Stimulated activated naive CD8-positive, alpha-beta T cell treated with anti-CD3 and anti-CD28 coated beads, Interleukin-15, Interleukin-2, amounts not matched to agents 100 ng/mL and 50 ng/mL, for 24 hours (primary cell): ENCODE data around the gene LAMTOR4.

Experiments used
- H3K27ac Mint-ChIP-seq: one replicate; pipeline ENCODE4 v1.8.0; 2021; ENCODE audit warnings: mild to moderate bottlenecking, mixed read lengths
- H3K27me3 Mint-ChIP-seq: one replicate; pipeline ENCODE4 v1.8.0; 2021; ENCODE audit warnings: mixed read lengths
- H3K36me3 Mint-ChIP-seq: one replicate; pipeline ENCODE4 v1.8.0; 2021; ENCODE audit warnings: low read depth, mixed read lengths
- H3K4me1 Mint-ChIP-seq: one replicate; pipeline ENCODE4 v1.8.0; 2021; ENCODE audit warnings: low read depth, mixed read lengths
- H3K4me3 Mint-ChIP-seq: one replicate; pipeline ENCODE4 v1.8.0; 2021; ENCODE audit warnings: mild to moderate bottlenecking, mixed read lengths
- H3K9me3 Mint-ChIP-seq: one replicate; pipeline ENCODE4 v1.8.0; 2021; ENCODE audit warnings: mixed read lengths

The LAMTOR4 gene

GRCh38 chr7:100155553-100156317 is 7.0 kb downstream of the LAMTOR4 start:
- Mint-ChIP-seq H3K27me3 (no peaks in the 10 kb centered on the region), H3K4me1 (peaks cover 56% of the 10 kb centered on the region), H3K27ac (peak overlapping the region; percentile 26), H3K4me3 (peak overlapping the region; percentile 84), H3K9me3 (no peaks in the 10 kb centered on the region), H3K36me3 (peaks cover 38% of the 10 kb centered on the region)

GRCh38 chr7:100156331-100157068 is 7.8 kb downstream of the LAMTOR4 start:
- Mint-ChIP-seq H3K4me3 (peak overlapping the region; percentile 84), H3K27ac (peak overlapping the region; percentile 73), H3K27me3 (no peaks in the 10 kb centered on the region), H3K9me3 (no peaks in the 10 kb centered on the region), H3K4me1 (peaks cover 53% of the 10 kb centered on the region), H3K36me3 (peaks cover 38% of the 10 kb centered on the region)

GRCh38 chr7:100157069-100157333 is 8.3 kb downstream of the LAMTOR4 start:
- Mint-ChIP-seq H3K4me1 (peaks cover 48% of the 10 kb centered on the region), H3K27ac (peak overlapping the region; percentile 73), H3K4me3 (peak overlapping the region; percentile 84), H3K36me3 (peaks cover 33% of the 10 kb centered on the region), H3K9me3 (no peaks in the 10 kb centered on the region), H3K27me3 (no peaks in the 10 kb centered on the region)

- Mint-ChIP-seq H3K27me3 (no peaks in the 10 kb centered on the region), H3K36me3 (peaks cover 27% of the 10 kb centered on the region), H3K4me3 (peak overlapping the region; percentile 84), H3K27ac (peak overlapping the region; percentile 69), H3K4me1 (peaks cover 44% of the 10 kb centered on the region), H3K9me3 (no peaks in the 10 kb centered on the region)
These were observed 8.9 kb downstream of the LAMTOR4 start for GRCh38 chr7:100157334-100158228.

GRCh38 chr7:100158229-100159098 is 9.7 kb downstream of the LAMTOR4 start, which contains the start of gene TRAPPC14:
Gene TRAPPC14 (minus strand): TSS chr7:100158723. CDS start chr7:100158499, 224 bp downstream.
- Mint-ChIP-seq H3K4me1 (peaks cover 50% of the 10 kb centered on the region), H3K36me3 (peaks cover 21% of the 10 kb centered on the region), H3K4me3 (peak within 1 kb of the TSS; percentile 84), H3K27me3 (no peaks in the 10 kb centered on the region), H3K9me3 (no peaks in the 10 kb centered on the region), H3K27ac (peak within 1 kb of the TSS; percentile 87)

- peak overlapping the region; percentile 83 for H3K4me3 Mint-ChIP-seq
- H3K27me3 Mint-ChIP-seq, result no peaks in the 10 kb centered on the region
- H3K4me1 Mint-ChIP-seq, result peaks cover 51% of the 10 kb centered on the region
- H3K36me3 Mint-ChIP-seq, result peaks cover 21% of the 10 kb centered on the region
- no peaks in the 10 kb centered on the region for H3K9me3 Mint-ChIP-seq
- peak overlapping the region; percentile 87 for H3K27ac Mint-ChIP-seq
These were observed 10.4 kb downstream of the LAMTOR4 start for GRCh38 chr7:100159099-100159623.

GRCh38 chr7:100160067-100160466 is 11.3 kb downstream of the LAMTOR4 start:
- peaks cover 21% of the 10 kb centered on the region for H3K36me3 Mint-ChIP-seq
- H3K4me1 Mint-ChIP-seq, result peaks cover 51% of the 10 kb centered on the region
- H3K27ac Mint-ChIP-seq, result no peak overlapping the region
- H3K27me3 Mint-ChIP-seq, result no peaks in the 10 kb centered on the region
- no peaks in the 10 kb centered on the region for H3K9me3 Mint-ChIP-seq
- no peak overlapping the region for H3K4me3 Mint-ChIP-seq

GRCh38 chr7:100163006-100163531 is 14.4 kb downstream of the LAMTOR4 start:
- H3K4me1 Mint-ChIP-seq, result peaks cover 49% of the 10 kb centered on the region
- peak overlapping the region; percentile 65 for H3K27ac Mint-ChIP-seq
- H3K4me3 Mint-ChIP-seq, result no peak overlapping the region
- no peaks in the 10 kb centered on the region for H3K36me3 Mint-ChIP-seq
- peaks cover 7% of the 10 kb centered on the region for H3K27me3 Mint-ChIP-seq
- no peaks in the 10 kb centered on the region for H3K9me3 Mint-ChIP-seq

GRCh38 chr7:100163871-100164270 is 15.2 kb downstream of the LAMTOR4 start:
- H3K4me3 Mint-ChIP-seq, result no peak overlapping the region
- peaks cover 14% of the 10 kb centered on the region for H3K27me3 Mint-ChIP-seq
- H3K4me1 Mint-ChIP-seq, result peaks cover 54% of the 10 kb centered on the region
- H3K27ac Mint-ChIP-seq, result no peak overlapping the region
- H3K36me3 Mint-ChIP-seq, result no peaks in the 10 kb centered on the region
- H3K9me3 Mint-ChIP-seq, result no peaks in the 10 kb centered on the region

GRCh38 chr7:100166317-100166940 is 17.7 kb downstream of the LAMTOR4 start:
- no peaks in the 10 kb centered on the region for H3K36me3 Mint-ChIP-seq
- peaks cover 69% of the 10 kb centered on the region for H3K4me1 Mint-ChIP-seq
- no peaks in the 10 kb centered on the region for H3K9me3 Mint-ChIP-seq
- peaks cover 21% of the 10 kb centered on the region for H3K27me3 Mint-ChIP-seq
- peak overlapping the region; percentile 77 for H3K27ac Mint-ChIP-seq
- peak overlapping the region; percentile 55 for H3K4me3 Mint-ChIP-seq

- Mint-ChIP-seq H3K4me3 (peak overlapping the region; percentile 74), H3K9me3 (no peaks in the 10 kb centered on the region)
These were observed 18.5 kb downstream of the LAMTOR4 start for GRCh38 chr7:100166970-100167911.

GRCh38 chr7:100167912-100168323 is 19.2 kb downstream of the LAMTOR4 start:
- no peaks in the 10 kb centered on the region for H3K9me3 Mint-ChIP-seq
- no peaks in the 10 kb centered on the region for H3K36me3 Mint-ChIP-seq
- H3K4me1 Mint-ChIP-seq, result peaks cover 70% of the 10 kb centered on the region
- H3K27me3 Mint-ChIP-seq, result peaks cover 21% of the 10 kb centered on the region
- H3K4me3 Mint-ChIP-seq, result peak overlapping the region; percentile 74
- H3K27ac Mint-ChIP-seq, result no peak overlapping the region

More at GRCh38 chr7:100166970-100167911, 18.5 kb downstream of the LAMTOR4 start:
- H3K36me3 Mint-ChIP-seq, result no peaks in the 10 kb centered on the region
- peaks cover 73% of the 10 kb centered on the region for H3K4me1 Mint-ChIP-seq
- H3K27me3 Mint-ChIP-seq, result peaks cover 21% of the 10 kb centered on the region
- H3K27ac Mint-ChIP-seq, result peak overlapping the region; percentile 77
